ENCODE results near the gene TRAP1. TPM values are rescaled to one million over a fixed set of nuclear protein-coding genes. Genes with fewer than 3 reads are reported as not detected.

Gene TRAP1
- total and polyA plus RNA-seq, 2 experiments from 2014 or later, result 143 to 228 TPM

- no peak overlapping the region for H2AFZ ChIP-seq
- H3K4me1 ChIP-seq (ENCODE audit: insufficient read depth), result no peaks in the 10 kb centered on the region
- TF ChIP-seq POLR2AphosphoS5 (IDR thresholded peaks at IDR 0.05; ENCODE audit: low read depth) (no peak), ZNF331 (CRISPR knock-in tag; IDR thresholded peaks at IDR 0.05; ENCODE audit: low read depth) (no peak), ZNF114 (CRISPR knock-in tag; IDR thresholded peaks at IDR 0.05) (no peak), CREB1 (CRISPR knock-in tag; IDR thresholded peaks at IDR 0.05; ENCODE audit: low read depth) (no peak), REST (IDR thresholded peaks at IDR 0.05; ENCODE audit: unreplicated experiment) (no peak), NANOG (IDR thresholded peaks at IDR 0.05; ENCODE audit: borderline replicate concordance) (no peak), ZNF462 (CRISPR knock-in tag; IDR thresholded peaks at IDR 0.05) (no peak), STAT1 (IDR thresholded peaks at IDR 0.05; ENCODE audit: unreplicated experiment) (no peak), JUNB (IDR thresholded peaks at IDR 0.05; ENCODE audit: unreplicated experiment) (no peak), CTCF (conservative IDR thresholded peaks at IDR 0.05; ENCODE audit: low read depth in 2 of 2) (no peak), EZH2 (IDR thresholded peaks at IDR 0.05; ENCODE audit: low read depth, unreplicated experiment) (no peak), EZH2phosphoT487 (IDR thresholded peaks at IDR 0.05; ENCODE audit: unreplicated experiment) (no peak)
- TF ChIP-seq, protein P1, sequence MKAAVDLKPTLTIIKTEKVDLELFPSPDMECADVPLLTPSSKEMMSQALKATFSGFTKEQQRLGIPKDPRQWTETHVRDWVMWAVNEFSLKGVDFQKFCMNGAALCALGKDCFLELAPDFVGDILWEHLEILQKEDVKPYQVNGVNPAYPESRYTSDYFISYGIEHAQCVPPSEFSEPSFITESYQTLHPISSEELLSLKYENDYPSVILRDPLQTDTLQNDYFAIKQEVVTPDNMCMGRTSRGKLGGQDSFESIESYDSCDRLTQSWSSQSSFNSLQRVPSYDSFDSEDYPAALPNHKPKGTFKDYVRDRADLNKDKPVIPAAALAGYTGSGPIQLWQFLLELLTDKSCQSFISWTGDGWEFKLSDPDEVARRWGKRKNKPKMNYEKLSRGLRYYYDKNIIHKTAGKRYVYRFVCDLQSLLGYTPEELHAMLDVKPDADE (IDR thresholded peaks at IDR 0.05), result no peak
- no peak overlapping the region for H3K4me3 ChIP-seq
- H3K4me2 ChIP-seq, result no peak overlapping the region
- H3K27me3 ChIP-seq (ENCODE audit: insufficient read depth), result no peaks in the 10 kb centered on the region
- Mint-ChIP-seq H3K4me3 (no peak overlapping the region), H3K4me1 (no peaks in the 10 kb centered on the region), H3K27ac (no peak overlapping the region), H3K36me3 (ENCODE audit: low read depth) (peaks cover 78% of the 10 kb centered on the region), H3K27me3 (ENCODE audit: insufficient read depth, low read depth, poor library complexity) (peaks cover 19% of the 10 kb centered on the region), H3K9me3 (no peaks in the 10 kb centered on the region)
- H3F3A ChIP-seq (replicated peaks; ENCODE audit: low read depth), result 0 out of 2 replicates have a peak, but pooled peaks cover 2% of the 10 kb centered on the region
- no peaks in the 10 kb centered on the region for H3K79me2 ChIP-seq (replicated peaks; ENCODE audit: insufficient read depth)
- peaks cover 8% of the 10 kb centered on the region for H3K36me3 ChIP-seq (ENCODE audit: insufficient read depth)
- ATAC-seq (no peak), DNase-seq (ENCODE audit: low spot score) (no peak)
- H4K20me1 ChIP-seq (replicated peaks; ENCODE audit: insufficient read depth), result no peaks in the 10 kb centered on the region; the same call in 1 of the 2 replicates
- H3K27ac ChIP-seq (ENCODE audit: low read depth), result no peak overlapping the region
- no peaks in the 10 kb centered on the region for H3K9me2 ChIP-seq (ENCODE audit: insufficient read depth)
These were observed 13.1 kb upstream of the TRAP1 start for GRCh38 chr16:3730161-3731125.
